DMS79 treated with DMSO at 0.1 percent for 48 hours (cell line): ENCODE results near the gene TRIM25.

Source experiments
- DNase-seq: peaks from one replicate; lab custom pipeline; 2025; lab: John Stamatoyannopoulos, UW

Gene TRIM25

DNA sequence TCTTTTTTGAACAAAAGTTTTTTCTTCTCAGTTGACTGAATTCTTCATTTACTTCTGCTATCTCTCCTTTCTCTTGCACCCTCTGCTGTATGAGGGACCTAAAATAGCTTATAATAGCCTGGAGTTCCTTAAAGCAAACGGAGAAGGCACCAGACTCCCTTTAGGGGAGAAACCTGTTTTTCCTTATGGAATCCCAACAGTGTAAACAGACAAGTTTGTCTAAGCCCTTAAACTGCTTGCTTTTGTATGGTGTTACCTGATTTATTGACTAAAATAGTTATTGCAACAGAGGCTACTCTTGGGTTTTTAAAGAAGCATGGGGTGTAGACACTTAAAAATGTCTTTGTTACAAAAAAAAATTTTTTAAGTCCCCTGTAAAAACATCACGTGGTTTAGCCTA is 12.9 kb upstream of the TRIM25 start:
- DNase-seq = no peak

DNA sequence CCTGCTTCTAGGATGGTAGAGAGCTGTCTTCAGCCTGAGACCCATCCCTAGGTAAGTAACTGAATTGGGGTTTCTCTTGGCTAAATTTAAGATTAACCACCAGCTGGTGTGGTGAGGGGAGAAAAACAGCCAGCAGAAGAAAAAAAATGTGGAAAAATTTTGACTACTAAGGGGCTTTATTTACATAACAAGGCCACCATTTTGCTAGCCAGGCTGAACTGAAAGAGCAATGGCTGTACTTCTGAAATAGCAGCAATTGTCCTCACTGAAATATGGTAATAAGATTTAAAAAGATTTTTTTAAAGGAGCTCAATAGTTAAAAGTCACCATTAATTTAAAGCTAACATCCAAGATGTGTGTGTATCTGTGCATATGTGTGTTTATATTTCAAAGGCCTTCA is 12.4 kb upstream of the TRIM25 start:
- no peak for DNase-seq

DNA sequence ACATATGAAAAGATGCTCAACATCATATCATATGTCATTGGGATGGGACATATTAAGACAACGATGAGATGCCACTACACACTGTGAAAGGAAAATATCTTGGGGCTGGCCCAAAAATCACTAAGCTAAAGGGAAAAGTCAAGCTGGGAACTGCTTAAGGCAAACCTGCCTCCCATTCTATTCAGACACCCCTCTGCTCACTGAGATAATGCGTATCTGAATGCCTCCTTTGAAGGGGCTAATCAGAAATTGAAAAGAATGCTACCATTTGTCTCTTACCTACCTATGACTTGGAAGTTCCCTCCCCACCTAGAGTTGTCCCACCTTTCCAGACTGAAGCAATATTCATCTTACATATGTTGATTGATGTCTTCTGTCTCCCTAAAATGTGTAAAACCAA is 11.2 kb upstream of the TRIM25 start:
- DNase-seq = no peak

DNA sequence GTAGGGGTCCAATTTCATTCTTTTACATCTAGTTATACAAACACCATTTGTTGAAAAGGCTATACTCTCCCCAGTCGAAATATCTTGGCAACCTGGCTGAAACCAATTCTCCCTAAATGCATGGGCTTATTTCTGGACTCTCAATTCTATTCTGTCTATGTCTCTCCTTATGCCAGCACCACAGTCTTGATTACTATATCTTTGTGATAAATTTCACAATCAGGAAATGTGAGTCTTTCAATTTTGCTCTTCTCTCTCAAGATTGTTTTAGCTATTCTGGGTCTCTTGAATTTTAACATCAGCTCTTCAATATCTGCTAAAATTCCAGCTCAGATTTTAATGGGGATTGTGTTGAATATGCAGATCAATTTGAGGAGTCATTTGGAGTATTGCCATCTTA is 5.9 kb upstream of the TRIM25 start:
- DNase-seq = no peak

DNA sequence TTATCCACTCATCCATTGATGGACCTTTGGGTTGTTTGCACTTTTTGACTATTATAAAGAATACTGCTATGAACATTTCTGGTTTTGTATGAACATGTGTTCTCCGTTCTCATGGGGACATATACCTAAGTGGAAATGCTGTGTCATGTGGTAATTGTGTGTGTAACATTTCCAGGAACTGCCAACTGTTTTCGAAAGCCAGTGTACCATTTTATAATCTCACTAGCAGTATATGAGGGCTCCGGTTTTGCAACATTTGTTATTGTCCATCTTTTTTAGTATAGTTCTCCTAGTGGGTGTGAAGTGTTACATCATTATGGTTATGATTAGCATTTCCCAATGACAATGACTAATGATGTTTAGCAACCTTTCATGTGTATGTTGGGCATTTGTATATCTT is 5.1 kb upstream of the TRIM25 start:
- no peak for DNase-seq

DNA sequence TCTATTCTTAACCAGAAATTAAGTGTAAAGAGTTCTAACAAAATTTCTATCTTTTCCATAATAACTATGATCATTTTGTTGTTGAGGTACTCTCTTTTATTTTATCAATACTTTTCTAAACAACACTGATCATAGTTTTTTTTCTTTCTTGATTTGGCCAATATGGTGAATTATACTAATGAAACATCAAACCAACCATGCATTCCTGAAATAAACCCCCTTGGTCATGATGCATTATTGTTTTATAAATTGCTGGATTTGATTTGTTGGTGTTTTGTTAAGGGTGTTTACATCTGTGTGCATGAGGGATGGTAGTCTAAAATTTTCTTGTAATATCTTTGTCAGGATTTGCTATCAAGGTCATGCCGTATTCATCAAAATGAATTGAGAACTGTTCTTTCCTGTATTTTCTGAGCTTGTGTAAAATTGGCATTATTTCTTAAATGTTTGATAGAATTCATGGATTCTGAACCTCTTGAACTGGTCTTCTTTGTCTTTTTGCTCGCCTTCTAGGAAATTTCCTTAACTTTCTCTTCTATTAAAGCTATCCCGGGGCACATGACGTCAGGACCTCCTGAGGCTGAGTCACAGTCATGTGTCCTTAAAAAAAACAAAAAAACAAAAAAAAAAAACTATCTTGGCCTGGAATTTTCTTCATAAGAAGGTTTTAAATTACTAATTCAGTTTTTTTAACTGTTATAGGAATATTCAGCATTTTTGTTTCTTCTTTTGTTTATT is 3.9 kb upstream of the TRIM25 start:
- no peak for DNase-seq

DNA sequence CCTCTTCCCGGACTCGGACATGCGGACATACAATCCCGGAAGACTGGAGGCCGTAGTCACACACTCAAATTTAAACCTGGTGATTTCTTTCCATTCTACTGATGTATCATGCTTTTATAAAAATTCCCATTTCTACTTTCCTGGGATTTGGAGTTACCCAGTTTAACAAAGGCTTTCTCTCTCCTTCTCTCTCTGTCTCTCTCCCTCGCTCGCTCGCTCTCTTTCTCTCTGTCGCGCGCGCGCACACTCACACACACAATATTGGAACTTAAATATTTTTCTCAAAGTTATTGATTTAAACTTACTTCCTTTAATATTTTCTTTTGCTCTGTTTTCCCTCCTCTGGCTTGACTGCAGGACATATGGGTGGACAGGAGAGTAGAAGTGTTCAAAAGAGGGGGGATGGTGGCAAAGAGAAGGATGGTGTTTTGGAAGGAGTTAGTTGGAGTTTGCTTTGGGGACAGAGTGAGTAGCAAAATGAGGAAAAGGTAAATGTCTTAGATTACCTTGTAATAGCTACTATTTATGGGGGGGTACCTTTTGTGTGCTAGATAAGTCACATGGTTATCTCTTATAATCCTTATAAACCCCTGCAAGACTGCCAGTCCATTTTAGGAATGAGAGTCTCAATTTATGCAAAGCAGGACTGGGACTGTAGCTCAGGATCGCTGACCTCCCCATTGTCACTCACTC is 878 bp upstream of the TRIM25 start:
- peak; percentile 22 for DNase-seq

DNA sequence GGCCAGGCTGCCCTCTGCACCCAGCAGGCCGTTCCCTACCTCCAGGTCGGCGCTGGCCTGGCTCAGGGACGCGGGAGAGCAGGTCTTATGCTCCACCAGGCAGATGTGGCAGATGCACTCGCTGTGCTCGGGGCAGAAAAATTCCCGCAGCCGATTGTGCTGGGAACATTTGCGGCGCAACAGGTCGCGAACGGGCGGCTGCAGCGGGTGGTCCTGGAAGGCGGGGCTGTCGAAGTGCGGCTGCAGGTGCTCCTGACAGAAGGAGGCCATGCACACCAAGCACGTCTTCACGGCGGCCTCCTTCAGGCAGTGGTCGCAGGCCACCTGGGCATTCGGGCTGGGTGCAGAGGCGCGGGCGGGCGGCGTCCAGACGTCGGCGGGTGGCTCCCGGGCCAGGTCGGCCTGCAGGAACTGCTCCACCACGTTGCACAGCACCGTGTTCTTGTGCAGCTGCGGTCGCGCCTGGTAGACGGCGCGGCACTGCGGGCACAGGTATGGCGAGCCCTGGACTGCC is 439 bp downstream of the TRIM25 start:
- no peak for DNase-seq

DNA sequence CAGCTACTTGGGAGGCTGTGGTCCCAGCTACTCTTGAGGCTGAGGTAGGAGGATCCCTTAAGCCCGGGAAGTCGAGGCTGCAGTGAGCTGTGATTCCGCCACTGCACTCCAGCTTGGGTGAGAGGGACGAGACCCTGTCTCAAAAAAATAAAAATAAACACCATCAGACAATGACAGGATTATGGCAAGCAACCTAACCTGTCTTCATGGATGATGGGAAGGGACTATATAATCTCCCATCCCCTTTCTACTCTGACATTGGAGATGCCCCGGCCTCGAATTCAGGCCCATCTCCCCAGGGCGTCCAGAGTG is 893 bp downstream of the TRIM25 start:
- DNase-seq = no peak

DNA sequence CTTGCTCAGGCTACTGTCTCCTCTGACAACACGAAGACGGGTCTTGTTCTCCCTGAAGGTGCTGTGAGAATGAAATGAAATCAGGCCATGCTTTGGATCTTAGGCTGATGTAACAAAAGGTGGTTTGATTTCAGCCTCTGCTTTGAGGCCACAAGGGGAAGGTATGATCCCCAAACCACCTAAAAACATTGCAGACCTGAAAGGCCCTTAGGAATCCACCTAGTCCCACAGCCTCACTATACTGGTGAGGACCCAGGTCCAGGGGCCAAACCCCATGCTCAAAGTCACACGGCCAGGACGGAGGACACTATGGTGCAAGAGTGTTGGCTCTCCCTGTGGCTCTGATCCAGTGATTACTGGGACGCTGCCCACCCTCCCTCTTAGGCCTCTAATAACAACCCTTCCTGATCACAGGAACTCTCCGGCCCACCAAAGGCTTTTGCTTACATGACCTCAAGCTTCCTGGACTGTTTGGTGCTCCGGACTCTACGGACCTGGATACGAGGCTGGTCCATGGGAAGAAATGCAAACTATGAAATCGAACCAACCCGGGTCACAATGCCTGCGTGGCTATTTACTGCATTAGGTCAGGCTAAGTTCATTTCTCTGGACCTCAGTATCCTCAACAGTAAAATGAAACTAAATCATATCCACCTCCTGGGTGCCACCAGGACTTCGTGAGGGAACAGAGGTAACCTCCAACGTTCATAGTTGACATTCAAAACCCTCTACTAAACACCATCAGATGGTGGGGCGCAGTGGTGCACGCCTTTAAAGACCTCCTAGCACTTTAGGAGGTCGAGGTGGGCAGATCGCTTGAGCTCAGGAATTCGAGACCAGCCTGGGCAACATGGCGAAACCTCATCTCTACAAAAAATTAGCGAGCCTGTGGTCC is 1.5 kb downstream of the TRIM25 start:
- no peak for DNase-seq

DNA sequence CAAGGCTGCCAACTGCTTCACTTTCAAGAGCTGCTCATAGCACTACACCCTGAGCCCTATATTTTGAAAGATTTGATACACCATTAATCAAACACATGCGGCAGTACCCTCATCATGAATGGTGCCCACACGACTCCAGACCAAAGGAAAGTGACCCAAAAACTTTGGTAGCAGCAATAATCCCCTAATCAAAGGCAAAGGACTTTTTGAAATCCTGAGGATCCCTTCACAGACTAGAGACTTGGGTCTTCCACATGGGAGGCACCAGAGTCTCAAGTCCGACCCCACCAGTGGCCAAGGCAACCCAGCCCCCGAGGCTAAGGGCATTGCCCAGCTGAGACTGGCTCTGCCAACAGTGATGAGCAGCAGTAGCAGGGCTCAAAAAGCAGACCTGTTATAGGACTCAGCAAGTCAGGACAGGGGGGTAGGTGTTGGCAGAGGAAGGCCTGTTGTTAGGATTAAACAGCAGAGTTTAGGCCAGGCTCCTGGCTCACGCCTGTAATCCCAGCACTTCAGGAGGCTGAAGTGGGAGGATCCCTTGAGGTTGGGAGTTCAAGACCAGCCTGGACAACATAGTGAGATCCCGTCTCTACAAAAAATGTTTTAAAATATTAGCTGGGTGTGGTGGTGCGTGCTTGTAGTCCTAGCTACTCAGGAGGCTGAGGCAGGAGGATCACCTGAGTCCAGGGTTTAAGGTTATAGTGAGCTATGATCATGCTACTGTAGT is 3.2 kb downstream of the TRIM25 start:
- DNase-seq = no peak

DNA sequence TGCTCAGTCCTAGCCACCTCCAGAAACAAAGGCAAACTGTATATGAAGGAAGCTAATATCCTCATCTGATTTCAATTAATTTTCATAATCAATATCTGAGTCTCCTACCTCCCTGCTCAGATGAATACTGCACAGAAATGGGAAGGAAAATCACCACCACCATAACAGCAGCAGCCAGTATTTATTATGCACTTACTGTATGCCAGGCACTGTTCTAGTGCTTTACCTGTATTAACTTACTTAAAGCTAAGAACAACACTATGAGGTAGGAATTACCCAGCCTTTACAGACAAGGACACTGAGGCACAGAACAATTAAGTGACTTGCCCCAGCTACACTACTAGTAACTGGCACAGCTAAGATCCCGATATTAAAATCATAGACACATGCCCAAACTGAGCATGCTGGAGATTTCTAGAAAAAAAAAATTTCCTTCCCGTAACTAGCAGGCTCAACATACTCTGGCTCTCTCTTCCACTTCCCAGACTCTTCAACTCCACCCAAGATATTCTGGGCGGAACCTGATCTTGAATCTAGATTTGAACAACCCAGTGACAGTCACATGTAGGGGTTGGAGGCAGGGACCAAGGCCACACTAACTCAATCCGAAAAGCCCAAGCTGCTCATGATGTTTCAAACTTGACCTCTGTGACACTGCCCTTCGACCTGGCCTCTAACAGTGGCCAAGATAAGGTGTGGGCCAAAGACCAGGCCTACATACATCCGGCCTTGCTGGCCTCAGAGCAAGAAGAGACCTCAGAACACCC is 3.9 kb downstream of the TRIM25 start:
- no peak for DNase-seq

DNA sequence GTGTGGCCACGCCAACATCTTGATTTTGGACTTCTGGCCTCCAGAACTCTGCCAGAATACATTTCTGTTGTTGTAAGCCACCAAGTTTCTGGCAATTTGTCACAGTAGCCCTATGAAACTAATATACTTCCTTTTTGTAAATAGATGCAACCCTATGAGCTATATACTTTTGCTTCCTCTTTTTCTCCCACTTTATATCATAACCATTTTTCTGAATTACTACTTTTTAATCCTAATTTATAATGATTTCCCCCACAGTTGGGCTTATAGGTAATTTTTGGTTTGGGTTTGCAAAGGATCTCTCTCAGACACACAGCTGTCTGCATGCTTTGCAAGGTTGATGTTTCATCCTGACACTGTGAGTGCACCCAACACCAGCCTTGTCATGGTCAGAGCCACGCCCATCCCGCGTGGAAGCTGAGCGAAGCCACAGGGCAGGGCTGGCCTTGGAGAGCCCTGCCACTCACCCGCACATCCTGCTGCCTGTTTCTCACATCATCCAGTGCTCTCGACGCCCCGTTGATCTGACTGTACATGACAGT is 5.8 kb downstream of the TRIM25 start:
- no peak for DNase-seq

DNA sequence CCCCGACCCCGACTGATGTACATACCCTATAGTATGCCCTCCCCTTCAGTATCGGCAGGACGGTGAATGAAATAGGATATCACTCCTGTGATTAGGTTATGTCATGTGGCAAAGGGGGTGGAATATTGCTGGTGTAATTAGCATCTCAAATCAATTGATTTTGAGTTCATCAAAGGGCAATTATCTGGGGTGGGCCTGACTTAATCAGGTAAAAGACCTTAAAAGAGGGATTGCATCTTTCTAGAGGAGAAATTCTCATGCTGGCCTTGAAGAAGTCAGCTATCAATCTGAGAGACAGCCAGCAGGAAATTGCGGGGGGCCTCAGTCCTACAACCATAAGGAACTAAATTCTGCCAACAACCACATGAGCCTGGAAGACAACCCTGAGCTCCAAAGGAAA is 10.3 kb downstream of the TRIM25 start:
- no peak for DNase-seq

DNA sequence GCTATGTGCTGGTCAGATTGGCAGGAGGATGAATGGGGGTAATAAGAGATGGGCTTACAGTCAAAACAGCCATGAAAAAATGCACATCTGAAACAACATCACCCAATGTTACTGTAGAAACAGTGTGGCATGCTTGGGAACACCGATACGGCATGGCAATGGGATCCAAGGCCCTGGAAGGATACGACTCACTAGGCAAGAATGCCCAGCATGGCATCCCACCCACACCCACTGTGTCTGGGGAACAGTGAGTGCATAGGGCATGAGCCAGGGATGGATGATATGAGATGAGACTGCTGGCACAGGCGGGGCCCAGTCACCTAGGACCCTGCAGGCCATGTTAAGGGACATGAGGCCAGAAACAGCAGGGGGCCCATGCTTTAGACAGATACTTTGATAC is 11.5 kb downstream of the TRIM25 start:
- DNase-seq = no peak

DNA sequence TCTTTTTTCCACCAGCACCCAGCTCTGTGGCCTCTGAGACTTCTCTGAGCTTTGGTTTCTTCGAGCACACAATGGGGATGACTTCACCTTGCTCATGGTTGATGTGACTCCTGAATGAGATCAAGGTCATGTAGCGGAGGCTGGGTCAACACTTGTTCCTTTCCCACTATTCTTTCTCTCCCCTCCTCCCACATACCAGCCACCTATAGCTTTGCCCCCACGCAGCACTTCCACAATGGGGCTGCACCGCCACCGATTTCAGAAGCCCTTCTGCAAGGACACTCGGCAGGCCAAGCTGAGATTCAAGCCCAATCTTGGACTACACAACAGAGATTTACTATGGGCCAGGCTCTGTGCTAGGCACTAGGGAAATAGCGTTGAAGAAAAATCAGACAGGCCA is 14.4 kb downstream of the TRIM25 start:
- no peak for DNase-seq

DNA sequence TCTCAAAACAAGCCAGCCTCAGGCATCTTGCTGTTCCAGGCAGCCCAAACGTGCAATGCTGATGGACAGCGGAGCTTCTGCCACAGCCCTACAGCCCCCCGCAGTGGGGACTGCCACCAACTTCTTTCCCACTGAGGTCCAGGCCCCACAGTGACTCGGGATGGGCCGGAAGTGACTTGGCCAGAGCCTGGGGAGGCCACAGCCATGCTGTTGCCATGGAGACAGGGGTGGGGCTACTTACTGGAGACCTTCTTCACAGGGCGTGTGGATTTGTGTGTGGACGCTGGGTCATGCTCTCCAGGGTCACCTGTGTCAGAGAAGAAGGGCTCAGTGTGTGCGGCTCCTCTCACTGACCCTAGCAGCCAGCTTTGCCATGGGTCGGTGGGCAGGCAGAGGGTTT is 15.0 kb downstream of the TRIM25 start:
- DNase-seq = no peak

DNA sequence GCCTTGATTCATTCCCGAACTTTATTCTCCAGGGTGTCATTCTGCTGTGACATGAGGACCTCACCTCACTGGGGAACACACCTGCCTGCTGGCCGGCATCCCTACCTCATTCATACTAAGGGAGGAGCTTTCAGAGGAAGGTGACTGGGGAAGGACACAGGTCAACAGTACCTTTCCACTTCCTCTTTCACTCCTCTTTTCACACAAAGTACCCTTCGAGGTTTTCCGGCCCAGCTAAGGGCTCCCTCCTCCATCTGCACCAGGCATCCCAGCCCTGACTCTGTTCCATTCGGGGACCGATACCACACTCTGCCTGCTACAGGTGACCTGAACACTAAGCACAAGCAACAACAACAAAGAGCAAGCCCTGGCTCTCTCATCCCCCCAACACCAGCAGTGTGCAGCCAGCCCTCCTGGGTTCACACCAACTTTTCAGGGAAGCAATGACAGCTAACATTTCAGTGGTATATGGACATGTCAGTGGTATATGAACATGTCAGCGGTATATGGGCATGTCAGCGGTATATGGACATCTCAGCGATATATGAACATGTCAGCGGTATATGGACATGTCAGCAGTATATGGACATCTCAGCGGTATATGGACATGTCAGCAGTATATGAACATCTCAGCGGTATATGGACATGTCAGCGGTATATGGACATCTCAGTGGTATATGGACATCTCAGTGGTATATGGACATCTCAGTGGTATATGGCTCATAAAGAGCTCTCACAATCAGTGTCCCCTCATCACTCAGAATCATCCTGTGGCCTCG is 16.0 kb downstream of the TRIM25 start:
- no peak for DNase-seq

DNA sequence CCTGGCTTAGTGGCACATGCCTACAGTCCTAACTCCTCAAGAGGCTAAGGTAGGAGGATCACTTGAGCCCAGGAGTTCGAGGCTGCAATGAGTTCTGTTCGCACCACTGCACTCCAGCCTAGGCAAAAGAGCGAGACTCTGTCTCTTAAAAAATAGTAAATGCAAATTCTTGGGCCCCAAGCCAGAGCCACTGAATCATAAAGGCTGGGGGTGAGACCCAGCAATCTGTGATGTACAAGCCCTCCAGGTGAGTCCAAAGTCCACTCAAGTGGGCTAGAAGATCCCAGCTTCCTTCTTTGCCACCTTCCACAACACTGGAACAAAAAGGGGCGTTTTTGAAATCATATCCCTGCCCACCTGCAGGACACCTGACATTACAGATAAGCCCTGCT is 16.9 kb downstream of the TRIM25 start:
- DNase-seq = no peak

DNA sequence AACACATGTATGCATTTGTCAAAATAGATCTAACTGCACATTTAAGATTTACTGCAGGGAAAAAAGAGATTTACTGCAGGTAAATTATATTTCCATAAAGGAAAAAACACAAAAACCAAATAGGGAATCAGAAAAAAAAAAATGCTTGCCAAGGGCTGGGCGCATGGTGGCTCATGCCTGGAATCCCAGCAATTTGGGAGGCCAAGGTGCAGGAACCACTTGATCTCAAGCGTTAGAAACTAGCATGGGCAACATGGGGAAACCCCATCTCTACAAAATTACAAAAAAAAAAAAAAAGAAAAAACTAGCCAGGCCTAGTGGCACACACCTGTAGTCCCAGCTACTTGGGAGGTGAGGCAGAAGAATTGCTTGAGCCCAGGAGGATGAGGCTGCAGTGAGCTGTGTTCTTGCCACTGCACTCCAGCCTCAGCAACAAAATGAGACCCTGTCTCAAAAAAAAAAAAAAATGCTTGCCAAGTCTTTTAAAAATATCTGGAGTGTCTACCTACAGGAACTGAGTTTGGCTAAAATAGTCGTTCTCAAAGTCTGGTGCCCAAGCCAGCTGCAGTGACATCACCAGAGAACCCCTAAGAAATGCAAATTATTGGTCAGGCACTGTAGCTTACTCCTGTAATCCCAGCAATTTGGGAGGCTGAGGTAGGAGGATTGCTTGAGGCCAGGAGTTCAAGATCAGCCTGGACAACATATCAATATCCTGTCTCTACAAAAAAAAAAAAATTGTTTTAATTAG is 17.5 kb downstream of the TRIM25 start:
- DNase-seq = no peak
